ENCODE measurements around the gene TNRC6A.

DNA sequence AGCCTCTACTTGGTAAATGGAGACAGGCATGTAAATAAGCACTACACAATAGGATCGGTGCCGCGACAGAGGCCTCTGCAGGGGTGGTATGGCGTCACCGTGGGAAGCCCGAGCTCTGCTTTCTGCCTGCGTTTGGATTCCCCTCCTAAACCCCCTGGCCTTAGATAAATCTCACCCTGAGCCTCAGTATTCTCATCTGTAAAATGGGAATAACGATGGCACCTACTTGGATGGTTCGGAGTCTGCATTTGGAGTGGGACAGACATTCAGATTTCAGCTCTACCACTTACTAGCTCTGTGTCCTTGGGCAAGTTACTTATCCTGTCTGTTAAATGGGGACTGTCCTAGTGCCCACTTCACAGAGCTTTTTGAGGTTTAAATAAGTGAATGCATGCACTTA is 42.8 kb upstream of the TNRC6A start:
- TF ChIP-seq EZH2 (IDR thresholded peaks at IDR 0.05; ENCODE audit: insufficient read depth, poor library complexity, severe bottlenecking) (no peak), EZH2phosphoT487 (IDR thresholded peaks at IDR 0.05; ENCODE audit: insufficient read depth, low read depth) (no peak)
